Posterior cingulate gyrus (tissue), 11 donors: ENCODE measurements around the gene ROGDI.
A peak's percentile ranks its signal among the peaks of the same experiment; 100 is the strongest.

Experiments
- DNase-seq, 10 donors: peaks; one replicate each; pipeline versions ENCODE4 v3.0.0 to v3.0.0-alpha.2; 2020 to 2021; ENCODE audit warnings: mixed read lengths in 3 of 10
- intact Hi-C: fragments of 100-400 bp; cut with DNase I; formaldehyde crosslinking; loops from one replicate; pipeline ENCODE4 v1.15.1; 2023

ROGDI gene

DNA sequence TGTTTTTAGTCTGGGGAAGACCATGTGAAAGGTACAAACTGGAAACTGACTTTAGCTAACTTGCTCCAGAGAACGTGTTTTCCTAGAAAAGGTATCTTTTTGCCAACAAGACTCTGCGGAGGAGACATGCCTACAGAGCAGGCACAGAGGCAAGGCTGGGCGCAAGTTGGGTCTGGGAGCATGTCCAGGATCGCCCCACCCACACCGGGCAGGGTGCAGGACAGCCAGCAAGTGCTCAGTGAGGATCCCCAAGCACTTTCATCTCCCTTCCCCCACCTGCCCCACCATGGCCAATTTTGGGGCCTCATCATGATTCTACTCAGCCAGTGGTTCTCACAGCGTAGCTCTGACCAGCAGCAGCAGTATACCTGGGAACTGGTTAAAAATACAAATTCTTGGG is 18.2 kb upstream of the ROGDI start:
- DNase-seq, result peak in 1 of 10 donors; percentile 81
- intact Hi-C loops, result no loop called here

DNA sequence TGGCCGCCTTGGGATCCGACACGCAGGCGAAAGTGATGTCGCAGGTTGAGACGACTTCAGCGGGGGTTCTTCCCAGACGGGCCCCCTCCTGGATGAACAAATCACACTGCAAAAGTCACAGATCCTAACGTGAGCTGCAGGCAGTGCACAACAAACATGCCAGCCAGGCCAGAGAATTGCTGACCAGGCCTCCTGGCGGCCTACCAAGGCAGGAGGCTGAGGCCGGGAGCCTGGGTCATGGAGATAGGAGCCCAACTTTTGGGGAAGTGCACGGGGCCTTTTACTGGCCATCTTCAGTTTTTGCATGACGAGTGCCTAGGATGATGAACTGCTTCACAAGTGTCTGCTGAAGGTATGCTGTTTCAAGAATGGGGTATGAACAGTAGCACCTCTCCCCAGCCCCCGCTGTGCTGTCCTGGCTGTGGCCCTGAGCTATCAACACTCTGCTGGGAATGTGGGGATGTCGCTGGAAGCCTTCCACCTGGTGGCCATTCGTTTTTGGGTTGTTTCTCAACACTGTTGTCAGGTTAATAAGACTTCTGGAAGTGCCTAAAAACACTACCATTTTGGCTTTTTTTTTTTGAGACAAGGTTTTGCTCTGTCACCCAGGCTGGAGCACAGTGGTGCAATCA is 12.2 kb upstream of the ROGDI start:
- peak in 2 of 10 donors; percentile 30 to 67 for DNase-seq
- intact Hi-C loops, result no loop called here

DNA sequence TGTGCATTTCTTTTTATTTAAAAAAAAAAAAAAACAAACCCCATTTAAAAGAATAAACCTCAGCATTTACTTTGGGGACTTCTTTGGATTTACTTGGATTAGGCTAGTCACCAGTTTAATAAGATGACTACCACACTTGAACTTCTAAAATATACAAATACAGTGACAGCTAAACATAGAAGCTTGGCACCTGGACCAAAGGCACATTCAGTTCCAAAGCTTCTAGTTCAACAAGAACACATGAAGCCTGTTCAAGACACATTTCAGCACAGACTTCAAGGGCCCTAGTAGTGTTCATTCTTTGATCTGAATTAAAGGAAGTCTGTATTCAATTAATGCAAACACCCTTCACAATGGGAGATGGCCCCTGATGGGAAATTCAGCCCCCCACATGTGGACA is 11.6 kb upstream of the ROGDI start:
- intact Hi-C loops, result no loop called here
- no peak for DNase-seq

DNA sequence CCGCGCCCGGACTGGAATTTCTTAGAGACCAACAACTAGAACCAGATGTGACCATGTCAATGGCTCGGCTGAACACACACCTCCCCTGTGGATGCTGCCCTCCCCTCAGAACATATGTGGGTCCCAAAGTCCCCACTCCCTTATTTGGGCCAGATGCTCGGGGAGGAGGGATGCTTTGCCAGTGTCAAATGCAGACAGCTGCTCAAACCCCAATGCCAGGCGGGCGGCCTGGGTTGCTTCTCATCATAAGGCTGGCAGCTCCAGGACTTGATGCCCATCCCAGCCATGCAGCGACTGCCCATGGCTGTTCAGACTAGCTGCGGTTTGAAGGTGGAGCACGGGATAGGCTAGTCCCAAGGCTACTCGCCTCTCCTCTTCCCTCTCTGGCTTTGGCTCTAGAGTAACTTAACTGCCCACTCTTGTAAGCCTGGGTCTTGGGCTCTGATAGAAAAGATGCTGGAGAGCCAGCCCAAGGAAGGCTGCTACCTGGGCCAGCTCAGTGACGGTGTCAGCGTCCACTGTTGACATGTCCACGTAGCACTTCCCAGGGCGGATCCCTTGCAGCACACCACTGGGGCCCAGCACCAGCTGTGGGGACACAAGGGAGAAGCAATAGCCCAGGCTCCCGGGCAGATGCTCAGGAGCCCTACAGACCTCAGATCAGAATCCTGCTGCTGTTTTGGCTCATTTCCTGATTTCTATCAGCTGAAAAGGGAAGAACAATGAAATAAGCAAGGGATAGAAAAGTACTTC is 11.0 kb upstream of the ROGDI start:
- intact Hi-C loops, result no loop called here
- DNase-seq, result peak in 2 of 10 donors; percentile 32 to 83

DNA sequence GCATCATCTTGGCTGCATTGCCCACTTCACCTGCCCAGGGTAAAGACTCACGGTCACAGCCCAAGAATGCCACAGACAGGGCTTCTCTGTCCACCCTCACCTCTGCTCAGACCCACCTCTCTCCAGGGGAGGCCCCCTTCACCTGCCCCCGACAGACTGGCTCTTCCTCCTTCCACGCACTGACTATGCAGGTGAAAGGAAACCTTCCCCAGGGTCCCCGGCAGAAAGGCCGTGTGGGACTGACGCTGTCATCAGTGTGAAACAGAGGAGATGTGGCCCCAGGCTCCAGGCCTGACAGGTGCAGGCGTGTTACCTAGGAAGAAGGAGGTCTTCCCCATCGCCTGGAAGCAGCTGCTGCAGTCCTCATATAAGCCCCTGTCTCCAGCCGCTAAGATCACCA is 9.3 kb upstream of the ROGDI start:
- intact Hi-C loops, result no loop called here

DNA sequence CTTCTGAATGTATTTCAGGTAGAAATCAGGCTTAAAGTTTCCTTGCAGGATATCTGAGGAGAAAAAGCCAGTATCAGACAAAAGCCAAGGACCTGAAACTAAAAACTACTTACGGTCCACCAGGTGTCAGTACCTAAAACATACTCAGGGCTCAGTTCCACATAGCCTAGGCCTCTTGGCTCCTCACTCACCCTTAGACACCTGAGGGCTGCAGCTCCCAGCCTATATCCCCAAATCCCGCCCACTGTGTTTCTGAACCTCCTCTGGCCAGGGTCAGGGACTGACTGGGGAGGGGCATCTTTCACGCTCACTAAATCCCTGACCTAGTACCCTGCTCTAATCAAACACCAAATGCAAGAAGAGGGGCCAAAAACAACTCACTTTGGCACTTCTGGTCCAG is 8.8 kb upstream of the ROGDI start:
- intact Hi-C loops, result no loop called here
- no peak for DNase-seq

More for the DNA sequence above, 9.3 kb upstream of the ROGDI start:
- DNase-seq, result peak in 1 of 10 donors; percentile 74

DNA sequence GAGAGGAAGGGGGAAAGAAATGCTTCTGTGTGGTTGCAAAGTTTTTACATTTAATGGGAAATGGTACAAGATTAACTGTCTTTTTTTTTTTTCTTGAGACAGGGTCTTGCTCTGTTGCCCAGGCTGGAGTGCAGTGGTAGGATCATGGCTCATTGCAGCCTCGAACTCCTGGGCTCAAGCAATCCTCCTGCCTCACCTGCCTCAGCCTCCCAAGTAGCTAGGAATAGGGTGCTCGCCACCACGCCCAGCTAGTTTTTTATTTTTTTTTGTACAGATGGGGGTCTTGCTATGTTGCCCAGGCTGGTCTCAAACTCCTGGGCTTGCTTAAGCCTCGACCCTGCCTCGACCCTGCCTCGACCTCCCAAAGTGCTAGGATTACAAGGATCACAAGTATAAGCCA is 3.8 kb upstream of the ROGDI start:
- peak in 1 of 10 donors; percentile 27 for DNase-seq

DNA sequence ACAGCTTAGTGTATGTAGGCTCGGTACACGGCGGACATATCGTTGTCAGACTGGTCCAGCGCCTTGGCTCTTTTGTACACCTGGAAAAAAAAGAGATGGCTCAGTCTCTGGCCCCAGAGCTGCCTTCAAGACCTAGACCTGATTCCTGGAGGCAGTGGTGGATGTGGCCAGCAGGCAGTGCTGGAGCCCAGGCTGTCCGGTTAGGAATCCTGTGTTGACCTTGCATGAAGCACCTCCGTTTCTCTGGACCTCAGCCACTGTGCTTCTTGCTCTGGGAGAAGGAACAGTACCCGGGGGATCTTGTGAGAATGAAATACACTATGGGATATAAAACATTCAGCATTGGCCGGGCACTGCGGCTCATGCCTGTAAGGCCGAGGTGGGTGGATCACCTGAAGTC is 2.8 kb upstream of the ROGDI start:
- DNase-seq, result peak in 2 of 10 donors; percentile 33 to 61
- intact Hi-C loops, result no loop called here

More for the DNA sequence above, 3.8 kb upstream of the ROGDI start:
- intact Hi-C loops, result no loop called here

DNA sequence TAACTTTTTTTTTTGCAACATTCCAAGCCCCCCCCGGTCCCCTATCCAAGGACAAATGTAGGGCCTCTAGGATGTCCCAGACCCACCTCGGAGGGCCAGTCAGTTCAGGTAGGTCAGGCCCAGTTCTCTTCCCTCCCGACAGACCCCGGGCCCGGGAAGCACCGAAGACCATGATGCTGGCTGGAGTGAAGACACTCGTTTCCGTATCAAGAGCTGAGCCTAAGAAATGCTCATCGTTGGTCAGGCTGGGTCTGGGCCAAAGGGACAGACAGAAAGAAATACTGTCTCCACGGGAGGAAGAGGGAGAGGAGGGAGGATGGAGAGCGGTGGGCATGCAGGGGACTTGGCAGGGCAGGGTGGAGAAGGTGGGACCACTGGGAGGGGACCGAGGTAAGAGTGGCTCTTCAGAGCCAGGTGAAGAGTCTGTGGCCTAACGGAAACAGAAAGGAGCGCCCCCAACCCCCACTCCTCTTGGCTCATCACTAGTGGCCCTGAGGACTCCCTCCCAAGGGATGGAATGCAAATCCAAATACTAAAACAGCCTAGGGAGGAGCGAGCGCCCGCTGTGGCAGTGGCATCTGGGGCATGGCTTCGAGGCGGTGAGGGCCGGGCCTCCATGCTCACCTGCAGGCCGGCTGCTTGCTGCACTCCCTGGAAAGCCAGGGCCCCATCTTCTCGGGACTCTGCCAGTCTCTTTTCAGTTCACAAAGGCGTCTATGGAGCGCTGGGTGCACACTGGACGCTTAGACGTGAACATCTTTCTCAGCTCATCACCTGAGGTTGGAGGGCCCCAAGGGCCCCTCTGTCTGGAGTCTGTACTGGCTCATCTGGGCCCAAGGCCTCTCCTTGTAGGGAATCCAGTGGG is 1.7 kb upstream of the ROGDI start:
- intact Hi-C loops, result loop anchor here (2.0 to 5.0 kb wide), 3 partner anchors 43 to 153 kb away; partner anchors contain the start of genes GLYR1, NUDT16L1, SEC14L5 and UBN1
- peak in 1 of 10 donors; percentile 83 for DNase-seq

DNA sequence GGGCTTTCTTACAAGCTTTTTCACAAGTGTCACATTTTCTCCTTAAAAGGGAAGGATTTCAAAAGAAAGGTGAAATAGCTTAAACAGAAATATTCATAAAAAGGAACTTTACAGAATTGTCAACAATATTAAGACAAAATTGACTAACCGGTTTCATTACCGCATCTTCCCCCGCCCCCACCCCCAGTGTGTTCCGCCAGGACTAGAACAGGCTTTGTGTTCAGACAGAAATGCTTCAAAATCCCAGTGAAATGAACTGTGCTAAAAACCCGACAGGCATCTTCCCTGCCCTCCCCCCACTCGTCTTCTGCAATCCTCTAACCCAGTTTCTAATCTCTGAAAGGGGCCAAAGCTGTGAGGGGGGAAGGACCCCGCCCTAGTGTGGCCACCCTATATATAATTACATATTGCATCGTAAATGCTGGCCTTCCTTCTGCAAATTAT is 990 bp upstream of the ROGDI start:
- intact Hi-C loops, result loop anchor here (2.0 to 5.0 kb wide), 3 partner anchors 43 to 154 kb away; partner anchors contain the start of genes GLYR1, NUDT16L1, SEC14L5 and UBN1
- no peak for DNase-seq

DNA sequence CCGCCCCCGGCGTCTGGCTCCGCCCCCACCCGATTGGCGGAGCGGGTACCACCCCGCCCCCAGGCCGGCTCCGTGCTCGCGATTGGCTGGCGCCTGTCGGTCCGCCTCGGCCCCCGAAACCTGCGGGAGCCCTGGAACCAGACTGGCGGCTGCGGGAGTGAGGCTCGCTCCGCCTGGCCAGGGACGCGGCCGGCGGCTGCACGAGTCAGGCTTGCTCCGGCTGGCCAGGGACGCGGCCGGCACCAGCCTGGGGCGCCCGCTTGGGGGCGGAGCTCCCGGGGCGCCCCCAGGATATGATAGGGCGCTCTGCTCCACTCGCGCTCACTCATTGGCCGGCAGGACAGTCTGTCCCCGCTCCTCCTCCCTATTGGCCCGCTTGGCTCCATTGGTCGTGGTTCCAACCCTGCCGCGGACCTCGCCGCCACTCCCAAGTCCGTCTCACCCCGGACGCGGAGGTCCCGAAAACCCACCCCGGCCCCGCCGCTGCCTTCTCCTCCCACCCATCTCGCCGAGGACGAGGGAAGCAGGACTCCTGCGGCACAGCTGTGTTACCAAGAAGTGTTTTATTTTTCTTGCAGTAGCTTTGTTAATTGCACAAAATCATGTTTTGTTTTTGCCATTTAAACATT is 340 bp upstream of the ROGDI start:
- peak; percentile 89 to 99 (median 93) for DNase-seq
- intact Hi-C loops, result loop anchor here (1.0 to 5.0 kb wide), 4 partner anchors 44 to 155 kb away; partner anchors contain the start of genes ANKS3, DNAAF8, GLYR1 and NUDT16L1

DNA sequence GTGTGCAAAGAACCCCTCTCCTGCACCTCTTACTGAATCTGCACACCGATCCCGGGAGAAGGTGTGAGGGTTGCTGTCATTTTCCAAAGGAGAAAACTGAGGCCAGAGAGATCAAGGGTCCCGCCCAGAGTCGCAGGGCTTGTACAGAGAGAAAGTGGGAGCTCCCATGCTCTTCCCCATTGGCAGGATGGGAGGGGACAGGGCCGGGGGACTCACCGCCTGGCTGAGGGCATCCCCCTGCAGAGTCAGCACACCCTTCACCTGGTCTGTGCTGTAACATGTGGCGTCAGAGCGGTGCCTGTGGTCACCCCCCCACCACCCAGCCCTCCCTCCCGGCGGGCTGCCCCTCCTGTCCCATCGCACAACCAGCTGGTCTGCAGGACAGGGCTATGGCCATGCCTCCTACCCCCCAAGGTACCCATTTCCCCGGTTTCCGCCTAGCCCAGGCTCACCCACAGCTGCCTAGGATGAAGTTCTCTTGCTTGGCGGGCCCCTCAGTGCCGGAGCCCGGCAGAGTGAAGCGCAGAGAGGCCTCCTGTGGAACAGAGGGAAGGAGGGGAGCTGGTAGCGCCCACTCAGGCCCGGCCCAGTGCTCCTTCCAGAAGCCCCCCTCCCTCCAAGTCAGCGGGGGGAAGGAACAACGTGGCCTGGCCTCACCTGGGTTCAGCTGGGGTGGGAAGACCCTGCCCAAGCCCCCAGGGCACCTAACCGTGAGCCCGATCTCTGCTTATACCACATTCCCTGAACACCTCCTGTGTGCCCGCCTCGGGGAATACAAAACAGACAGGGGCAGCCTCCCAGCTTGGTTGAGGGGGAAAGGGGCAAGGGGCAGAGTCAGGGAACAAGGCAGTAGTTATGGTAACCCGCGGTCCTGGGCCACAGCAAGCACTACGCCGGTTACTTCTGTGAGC is 1.1 kb downstream of the ROGDI start:
- peak in 2 of 10 donors; percentile 30 to 79 for DNase-seq
- intact Hi-C loops, result loop anchor here (5.0 kb wide), 2 partner anchors 109 to 156 kb away; partner anchors contain the start of genes NUDT16L1 and SEC14L5

DNA sequence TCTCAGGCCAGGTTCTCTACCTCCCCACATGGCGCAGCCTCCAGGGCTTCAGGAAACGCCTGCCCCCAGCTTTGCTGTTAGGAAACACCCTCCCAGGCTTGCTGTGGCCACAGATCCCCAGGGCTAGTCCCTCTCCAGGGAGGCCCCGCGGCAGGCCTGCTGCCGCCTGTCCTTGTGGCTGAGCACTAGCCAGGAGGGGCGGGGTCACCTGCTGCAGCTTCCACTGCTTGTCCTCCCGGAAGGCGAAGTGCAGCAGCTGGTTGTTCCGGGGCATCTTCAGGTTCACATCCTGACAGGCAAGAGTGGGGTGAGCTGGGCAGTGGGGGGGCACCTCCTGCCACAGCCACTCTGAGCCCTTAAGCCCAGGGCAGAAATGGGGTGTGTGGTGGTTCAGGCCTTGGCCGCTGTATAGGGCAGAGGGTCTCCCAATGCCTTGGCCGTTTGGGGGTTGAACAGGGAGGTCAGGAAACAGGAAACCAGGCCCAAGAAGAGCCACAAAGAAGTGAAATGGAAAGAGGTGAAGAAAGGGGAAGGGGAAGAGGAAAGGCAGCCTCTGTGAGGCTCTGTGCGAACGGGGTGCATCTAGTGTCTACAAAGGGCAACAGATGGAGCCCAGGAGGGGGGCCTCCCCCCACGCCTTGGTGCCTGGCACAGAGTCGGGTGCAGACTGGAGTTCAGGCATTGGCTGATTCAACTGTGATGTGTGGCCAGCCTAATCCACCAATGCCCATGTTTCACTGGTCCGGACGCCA is 2.0 kb downstream of the ROGDI start:
- DNase-seq, result peak; percentile 74 to 99 (median 82)
- intact Hi-C loops, result loop anchor here (1.0 to 5.0 kb wide), 3 partner anchors 33 to 157 kb away; partner anchors contain the start of genes NUDT16L1, SEC14L5 and ZNF500

DNA sequence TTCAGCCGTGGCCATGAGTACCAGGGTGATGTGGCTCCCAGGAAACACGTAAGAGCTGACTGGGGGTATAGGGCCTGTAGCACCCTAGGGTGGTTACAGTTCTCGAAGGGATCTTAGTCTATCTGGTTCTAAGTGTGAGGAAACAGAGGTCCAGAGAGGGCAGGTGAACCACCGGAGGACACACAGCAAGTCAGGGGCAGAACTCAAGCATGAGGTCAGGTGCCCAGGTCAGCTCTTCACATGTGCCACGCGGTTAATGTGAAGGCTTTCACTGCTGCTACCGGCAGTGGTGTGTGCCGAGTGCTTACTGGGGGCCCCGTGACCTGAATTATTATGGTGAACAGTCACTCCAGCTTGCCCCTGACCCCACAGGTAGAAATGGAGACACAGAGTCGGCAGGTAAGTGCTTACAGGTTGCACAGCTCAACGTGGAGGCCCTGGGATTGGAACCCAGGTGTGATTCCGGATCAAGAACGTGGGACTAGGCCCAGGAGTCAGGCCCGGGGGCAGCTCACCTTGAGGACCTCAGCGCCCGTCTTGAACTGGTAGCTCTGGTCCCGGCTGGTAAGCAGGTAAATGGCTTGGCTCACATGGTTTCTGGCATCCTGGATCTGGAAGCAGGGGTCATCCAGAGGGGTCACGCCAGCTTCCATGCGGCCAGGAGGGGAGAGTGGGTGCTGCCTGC is 3.1 kb downstream of the ROGDI start:
- intact Hi-C loops, result no loop called here
- DNase-seq, result peak in 2 of 10 donors; percentile 58 to 66

DNA sequence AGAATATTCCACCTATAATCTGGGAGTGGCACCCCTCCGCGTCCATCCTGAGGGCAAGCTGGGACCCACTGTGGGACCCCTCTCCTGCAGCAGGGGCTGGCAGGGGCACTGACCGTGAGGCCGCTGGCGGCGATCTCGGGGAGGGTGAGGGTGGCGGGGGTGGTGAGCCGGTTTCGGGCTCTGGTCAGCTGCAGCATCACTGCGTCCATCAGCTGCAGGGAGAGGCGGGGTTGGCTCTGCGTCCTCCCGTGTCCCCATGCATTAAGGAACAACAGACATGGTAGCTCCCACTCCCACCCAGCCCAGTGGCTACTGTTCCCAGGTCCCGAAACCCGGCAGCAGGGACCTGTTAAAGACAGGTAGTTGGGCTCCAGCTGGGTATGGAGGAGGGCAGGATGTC is 4.0 kb downstream of the ROGDI start:
- DNase-seq, result peak in 2 of 10 donors; percentile 67 to 79
- intact Hi-C loops, result no loop called here

DNA sequence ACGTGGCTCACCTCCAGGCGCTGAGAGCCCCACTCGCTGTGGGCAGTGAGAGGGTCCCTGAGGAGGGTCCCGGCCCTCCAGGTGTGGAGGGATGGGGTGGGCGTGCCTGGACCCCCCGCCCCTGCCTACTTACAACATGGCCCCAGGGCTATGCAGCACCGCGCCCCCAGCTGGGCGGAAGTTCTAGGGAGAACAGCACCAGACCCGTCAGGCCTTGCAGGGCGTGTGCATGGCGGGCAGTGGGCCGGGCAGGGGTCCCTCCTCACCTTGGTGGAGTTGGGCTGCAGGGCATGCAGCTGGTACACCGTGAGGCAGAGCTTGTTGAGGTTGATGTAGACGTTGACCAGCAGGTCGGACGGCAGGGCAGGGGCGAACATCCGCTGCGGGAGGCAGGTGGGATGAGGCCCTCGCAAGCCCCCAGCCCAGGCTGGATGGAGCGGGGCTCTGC is 4.6 kb downstream of the ROGDI start:
- intact Hi-C loops, result no loop called here
- peak in 2 of 10 donors; percentile 57 to 83 for DNase-seq
